Measurements from ENCODE around the gene ANKRD36.
"Not testable (repeated sequence)": the region's sequence is repeated elsewhere in the genome, so short reads cannot be mapped to it uniquely, and the experiment has no call there.

ANKRD36 gene

GRCh38 chr2:97293687-97294086 lies 180.7 kb downstream of the ANKRD36 start:
- not testable (repeated sequence) for DNase-seq (ENCODE audit: low read depth)
